Anterior cingulate cortex (tissue), 58 donors: ENCODE results near the gene MYH15.

Experiments
- DNase-seq, 58 donors: peaks; one replicate each; lab custom pipeline; 2025; lab: John Stamatoyannopoulos, UW

The MYH15 gene

DNA sequence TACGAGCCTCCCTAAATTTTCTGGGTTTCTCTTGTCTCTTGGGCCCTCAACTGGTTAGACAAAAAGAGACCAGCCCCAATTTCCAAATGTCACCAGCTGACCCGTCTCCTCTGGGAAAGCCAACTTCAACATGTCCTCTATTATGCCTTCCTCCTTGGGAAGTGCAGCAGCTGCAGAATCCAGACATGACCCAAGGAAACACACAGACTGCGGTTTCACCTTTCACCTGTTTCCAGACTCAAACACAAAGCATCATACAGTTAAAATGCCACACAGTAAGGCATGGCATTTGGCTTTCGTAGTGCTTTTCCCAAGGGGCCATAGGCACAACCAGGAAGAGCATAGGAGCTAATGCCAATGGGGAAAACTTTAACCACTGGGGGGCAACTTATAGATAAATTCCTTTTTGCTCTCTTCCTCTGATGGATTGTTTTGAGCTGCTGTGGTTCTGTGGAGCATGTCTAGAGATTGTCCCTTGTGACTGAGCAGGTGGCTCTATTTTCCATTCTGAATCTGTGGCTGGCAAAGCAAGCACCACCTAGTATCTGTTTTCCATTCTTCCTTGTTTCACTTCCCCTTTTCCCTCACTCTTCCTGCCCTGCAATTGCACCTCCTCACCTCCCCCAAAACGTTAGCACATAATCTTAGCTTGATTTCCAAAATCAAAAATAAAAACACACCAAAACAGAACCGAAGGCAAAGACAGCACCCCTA is 164.7 kb downstream of the MYH15 start:
- no peak for DNase-seq

DNA sequence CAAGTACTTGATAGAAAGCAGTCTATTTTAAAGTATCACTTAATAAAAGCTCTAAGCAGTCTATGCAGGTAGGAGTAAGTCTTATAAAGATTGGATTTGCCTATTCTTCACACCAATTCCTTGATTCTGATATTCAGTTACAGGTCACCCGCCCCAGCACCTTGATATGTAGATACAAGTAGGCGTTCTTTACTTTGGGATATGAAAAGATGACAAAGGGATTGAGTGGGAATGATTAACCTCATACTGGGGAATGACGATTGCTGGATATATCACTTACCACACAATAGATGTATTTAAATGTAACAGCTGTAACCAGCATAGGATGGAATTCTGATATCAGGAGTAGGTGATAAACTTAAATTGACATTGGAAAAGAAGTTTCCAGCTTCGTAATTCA is 166.9 kb downstream of the MYH15 start:
- no peak for DNase-seq

DNA sequence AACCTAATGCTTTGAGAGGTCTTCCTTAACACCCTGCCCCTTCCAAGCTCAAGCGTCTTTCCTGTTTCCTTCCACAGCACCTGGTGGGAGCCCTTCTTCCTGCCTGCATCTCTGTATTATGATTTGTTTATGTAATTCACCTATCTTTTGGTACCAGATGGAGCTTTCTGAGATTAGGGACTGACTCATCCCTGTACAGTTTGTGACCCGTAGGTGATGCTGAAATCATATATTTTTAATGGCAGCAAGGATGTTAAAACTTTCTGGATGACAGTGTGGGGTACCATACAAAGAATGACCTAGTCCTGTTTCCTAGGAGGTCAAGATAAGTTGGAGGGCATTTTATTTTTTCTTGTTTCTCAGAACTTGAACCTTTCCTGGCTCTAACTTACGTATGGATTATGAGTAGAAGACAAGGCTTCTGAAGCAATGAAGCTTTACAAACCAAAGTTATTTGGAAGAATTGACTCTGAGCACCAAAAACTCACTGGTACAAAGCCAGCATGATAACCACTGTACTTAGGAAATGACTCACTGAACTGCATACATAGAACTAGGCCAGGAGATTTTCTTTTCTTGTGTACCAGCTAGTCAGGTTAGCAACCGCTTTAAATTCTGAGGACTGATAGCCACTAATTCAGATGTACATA is 167.4 kb downstream of the MYH15 start:
- DNase-seq = no peak

DNA sequence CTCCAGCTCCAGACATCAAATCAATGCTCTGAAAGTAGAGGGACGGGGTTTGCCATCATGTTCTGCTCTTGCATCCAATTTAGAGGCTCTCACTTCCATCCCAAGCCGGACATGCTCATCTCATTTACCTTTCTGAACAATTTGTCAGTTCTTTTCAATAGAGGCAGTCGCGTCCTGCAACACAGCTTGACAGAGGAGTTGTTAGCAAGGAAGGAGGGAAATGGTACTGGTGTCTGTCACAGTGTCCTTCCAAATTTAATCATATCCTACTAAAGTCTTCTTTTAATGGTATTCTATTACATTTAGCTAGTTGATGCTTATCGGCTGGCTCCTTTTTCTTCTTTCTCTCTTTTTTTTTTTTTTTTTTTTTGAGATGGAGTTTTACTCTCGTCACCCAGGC is 168.5 kb downstream of the MYH15 start:
- no peak for DNase-seq

DNA sequence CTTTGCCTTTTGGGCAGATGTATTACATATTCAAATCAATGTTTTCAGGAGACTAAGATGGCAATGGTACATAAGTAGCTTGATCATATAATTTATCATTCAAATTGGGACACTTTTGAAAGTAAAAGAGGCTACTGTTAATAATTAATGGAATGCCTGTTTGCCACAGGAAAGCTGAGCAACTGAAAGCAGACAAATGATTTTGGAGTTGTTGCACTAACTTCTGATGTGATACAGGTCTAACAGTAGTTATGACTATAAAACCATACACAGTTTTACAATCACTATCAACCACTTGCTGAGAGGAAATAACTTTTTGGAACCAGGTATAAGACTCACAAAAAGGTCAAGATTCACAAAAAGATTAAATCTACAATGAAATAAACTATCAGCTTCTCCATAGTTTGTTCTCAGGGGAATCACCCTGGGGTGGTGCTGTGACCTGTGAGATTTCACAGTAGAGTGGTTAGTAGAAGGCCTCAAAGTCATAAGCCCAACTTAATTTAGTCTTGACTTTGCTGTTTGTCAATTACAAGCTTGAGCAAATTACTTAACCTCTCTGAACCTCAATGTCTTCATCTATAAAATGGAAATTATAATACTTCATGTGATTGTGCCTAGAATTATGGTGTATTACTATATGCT is 171.4 kb downstream of the MYH15 start:
- DNase-seq = no peak

DNA sequence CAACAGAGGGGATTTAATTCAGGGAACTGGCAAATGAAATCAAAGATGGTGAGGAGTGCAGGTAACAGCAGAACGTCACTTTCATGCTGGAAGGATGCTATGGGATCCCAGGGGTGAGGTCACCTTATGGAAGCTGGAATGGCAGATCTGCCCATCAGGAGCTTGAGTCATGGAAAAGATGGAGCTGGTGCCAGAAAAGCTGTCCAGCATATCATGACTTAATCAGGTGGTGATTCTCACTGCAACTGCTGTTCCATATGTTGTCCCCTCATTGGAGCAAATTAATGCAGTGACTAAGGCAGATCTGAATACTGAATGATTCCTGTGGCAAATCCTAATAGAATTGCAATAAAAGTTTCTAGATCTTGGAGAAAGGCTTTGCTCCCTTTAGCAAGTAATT is 175.7 kb downstream of the MYH15 start:
- DNase-seq = no peak

DNA sequence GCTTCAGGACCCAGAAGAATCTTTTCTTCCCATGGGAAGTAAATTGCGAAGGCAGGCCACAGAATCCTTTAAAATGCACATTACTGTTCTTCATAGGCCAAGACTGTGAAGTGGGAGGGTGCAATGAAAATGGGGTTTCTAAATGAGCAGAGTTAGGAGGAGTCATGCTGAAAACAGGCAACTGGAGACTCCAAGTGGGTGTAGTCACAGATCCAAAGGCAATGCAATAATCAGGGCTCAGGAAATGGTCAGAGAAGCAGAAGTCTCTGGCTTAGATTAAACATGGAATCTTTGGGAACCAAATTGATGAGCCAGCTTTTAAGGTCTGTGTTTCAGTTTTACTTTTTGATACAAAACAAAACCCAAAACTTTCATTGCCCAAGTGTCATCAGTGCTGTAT is 176.4 kb downstream of the MYH15 start:
- no peak for DNase-seq

DNA sequence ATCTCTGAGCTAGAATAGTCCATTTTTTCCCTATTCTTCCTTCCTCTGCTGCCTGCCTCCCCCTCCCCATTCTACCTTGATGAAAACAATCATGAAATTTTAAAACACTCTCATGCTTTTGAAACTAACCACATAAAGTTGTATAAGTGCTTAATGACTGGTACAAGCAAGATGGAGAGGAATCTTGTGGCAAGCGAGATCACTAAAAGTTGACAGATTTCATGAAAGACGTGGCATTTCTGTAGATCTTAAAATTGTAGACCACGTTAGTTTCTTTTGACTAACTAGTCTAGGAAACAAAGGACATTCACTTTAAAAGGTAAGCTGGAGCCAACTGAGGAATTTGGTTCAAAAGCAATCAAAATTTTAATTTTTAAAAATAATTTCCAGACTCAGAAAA is 178.6 kb downstream of the MYH15 start:
- DNase-seq = no peak
